Measurements from ENCODE around the gene BCL2.
A peak's percentile ranks its signal among the peaks of the same experiment; 100 is the strongest.

Gene BCL2

GRCh38 chr18:63325086-63325686, 5.6 kb upstream of the BCL2 start:
- DNase-seq, result no peak

- DNase-seq, result peak; percentile 27
These were observed 3.5 kb upstream of the BCL2 start for GRCh38 chr18:63322908-63323634.

- DNase-seq, result no peak
These were observed 2.6 kb upstream of the BCL2 start for GRCh38 chr18:63322206-63322605.

GRCh38 chr18:63321291-63321690, 1.7 kb upstream of the BCL2 start:
- no peak for DNase-seq

- DNase-seq, result no peak
These were observed 1.4 kb upstream of the BCL2 start for GRCh38 chr18:63320975-63321265.

GRCh38 chr18:63320123-63320974, 780 bp upstream of the BCL2 start:
- peak; percentile 81 for DNase-seq

- no peak for DNase-seq
These were observed 633 bp downstream of the BCL2 start for GRCh38 chr18:63318889-63319382.

GRCh38 chr18:63317982-63318888, 1.3 kb downstream of the BCL2 start:
- peak; percentile 76 for DNase-seq

- DNase-seq, result no peak
These were observed 2.0 kb downstream of the BCL2 start for GRCh38 chr18:63317556-63317946.

- no peak for DNase-seq
These were observed 2.7 kb downstream of the BCL2 start for GRCh38 chr18:63316612-63317555.

GRCh38 chr18:63315876-63316275, 3.7 kb downstream of the BCL2 start:
- no peak for DNase-seq

GRCh38 chr18:63315131-63315662, 4.4 kb downstream of the BCL2 start:
- DNase-seq, result no peak

GRCh38 chr18:63314062-63314790, 5.3 kb downstream of the BCL2 start:
- DNase-seq, result no peak

GRCh38 chr18:63313396-63313917, 6.1 kb downstream of the BCL2 start:
- no peak for DNase-seq

GRCh38 chr18:63312737-63313395, 6.7 kb downstream of the BCL2 start:
- no peak for DNase-seq

GRCh38 chr18:63312019-63312409, 7.6 kb downstream of the BCL2 start:
- DNase-seq, result no peak

- DNase-seq, result no peak
These were observed 8.2 kb downstream of the BCL2 start for GRCh38 chr18:63311118-63312018.

- DNase-seq, result no peak
These were observed 10.1 kb downstream of the BCL2 start for GRCh38 chr18:63309422-63309821.
